AG09319 (cell line): Measurements from ENCODE around the gene MSX2.
A peak's percentile ranks its signal among the peaks of the same experiment; 100 is the strongest.
"Not testable (repeated sequence)": the region's sequence is repeated elsewhere in the genome, so short reads cannot be mapped to it uniquely, and the experiment has no call there.

Experiments
- DNase-seq: peaks from one replicate; pipeline ENCODE4 v3.0.0-alpha.2; 2010; ENCODE audit warnings: low read depth; ENCODE audit errors: extremely low read depth
- CTCF ChIP-seq: IDR thresholded peaks from 2 replicates; pipeline ENCODE4 v1.5.1; 2011; ENCODE audit warnings: low read depth, mild to moderate bottlenecking, inconsistent platforms, low read length, moderate library complexity

Gene MSX2

DNA sequence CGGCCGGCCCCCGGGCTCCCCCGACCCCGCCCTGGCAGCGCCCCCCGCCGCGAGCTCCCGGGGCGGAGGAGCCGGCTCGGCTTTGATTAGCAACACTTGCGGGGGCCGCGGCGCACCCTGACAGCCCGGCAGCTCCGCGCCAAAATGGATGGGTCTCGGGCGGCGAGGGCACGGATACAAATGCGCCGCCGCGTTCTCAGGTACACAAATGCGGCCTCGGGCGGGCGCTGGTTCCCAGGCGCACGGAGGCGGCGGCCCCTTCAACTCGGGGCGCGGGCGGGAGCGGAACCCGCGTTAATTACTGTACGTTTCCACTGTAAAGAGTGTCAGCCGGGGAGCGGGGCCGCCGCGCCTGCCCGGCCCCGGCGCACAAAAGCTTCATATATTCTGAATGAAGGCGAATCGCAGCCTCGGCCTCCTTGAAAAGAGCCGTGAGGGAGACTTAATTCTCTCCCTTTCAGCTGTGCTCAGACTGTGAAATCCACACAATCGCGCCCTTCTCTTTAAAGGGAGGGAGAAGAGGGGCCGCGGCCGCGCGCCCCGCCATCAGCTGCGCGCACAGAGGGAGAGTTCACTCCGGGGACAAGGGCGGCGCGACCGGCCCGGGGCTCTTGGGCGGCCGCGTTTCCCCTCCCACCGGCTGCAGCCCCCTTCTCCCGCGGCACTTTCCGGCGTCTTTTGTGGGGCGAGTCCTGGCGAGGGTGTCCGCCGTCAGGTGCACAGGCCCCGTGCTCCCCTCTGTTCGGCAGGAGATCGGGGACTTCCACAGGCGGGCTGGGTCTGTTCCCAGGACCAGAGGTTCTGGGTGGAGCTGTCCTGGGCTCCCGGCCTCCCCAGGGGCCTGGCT is 27.0 kb downstream of the MSX2 start:
- no peak for TF ChIP-seq CTCF

DNA sequence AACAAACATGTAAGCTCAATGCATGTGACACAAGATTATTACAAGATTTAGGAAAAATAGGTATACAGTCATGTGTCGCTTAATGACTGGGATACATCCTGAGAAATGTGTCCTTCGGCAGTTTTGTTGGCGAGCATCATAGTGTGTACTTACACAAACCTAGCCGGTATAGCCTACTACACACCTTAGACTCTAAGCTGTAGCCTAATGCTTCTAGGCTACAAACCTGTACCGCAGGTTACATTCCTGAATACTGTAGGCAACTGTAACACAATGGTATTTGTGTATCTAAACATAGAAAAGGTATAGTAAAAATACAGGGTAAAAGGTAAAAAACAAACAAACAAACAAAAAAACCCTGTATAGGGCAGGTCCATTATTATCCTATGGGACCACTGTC is 27.7 kb downstream of the MSX2 start:
- no peak for DNase-seq
- TF ChIP-seq CTCF = no peak

More for the DNA sequence above, 27.0 kb downstream of the MSX2 start:
- DNase-seq = no peak

DNA sequence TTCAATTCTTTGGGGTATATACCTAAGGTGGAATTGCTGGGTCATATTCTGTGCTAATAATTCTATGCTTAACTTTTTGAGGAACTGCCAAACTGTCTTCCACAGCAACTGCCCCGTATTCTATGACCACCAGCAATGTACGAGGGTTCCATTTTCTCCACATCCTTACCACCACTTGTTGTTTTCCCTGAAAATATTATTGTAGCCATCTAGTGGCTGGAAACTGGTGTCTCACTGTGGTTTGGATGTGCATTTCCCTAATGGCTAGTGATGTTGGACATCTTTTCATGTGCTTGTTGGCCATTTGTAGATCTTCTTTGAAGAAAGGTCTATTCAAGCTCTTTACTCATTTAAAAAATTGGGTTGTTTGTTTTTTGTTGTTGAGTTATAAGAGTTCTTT is 30.7 kb downstream of the MSX2 start:
- TF ChIP-seq CTCF = peak; percentile 49
- no peak for DNase-seq

- no peak for DNase-seq
- TF ChIP-seq CTCF = no peak
These were observed 34.7 kb downstream of the MSX2 start for GRCh38 chr5:174759091-174759490.

- TF ChIP-seq CTCF = no peak
- DNase-seq = peak; percentile 16
These were observed 36.3 kb downstream of the MSX2 start for GRCh38 chr5:174760721-174761120.

GRCh38 chr5:174761341-174761740 is 37.0 kb downstream of the MSX2 start:
- DNase-seq = not testable (repeated sequence)

DNA sequence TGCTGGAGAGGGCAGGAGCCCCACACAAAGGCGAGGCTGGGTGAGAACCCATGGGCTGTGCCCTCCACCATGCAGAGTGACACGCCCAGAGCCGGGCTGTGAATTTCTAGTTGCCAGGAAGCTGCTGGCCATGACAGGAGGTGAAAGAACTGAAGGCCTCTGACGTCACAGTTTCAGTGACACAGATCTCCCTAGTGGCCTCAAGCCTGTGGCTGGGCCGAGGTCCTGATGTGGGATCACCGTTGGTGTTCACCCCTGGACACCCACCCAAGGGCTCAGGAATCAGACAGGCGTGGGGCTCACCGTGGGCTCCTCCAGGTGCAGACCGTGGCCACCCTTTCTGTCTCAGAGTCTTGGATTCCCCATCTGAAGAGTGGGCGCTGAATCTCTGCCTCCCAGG is 39.9 kb downstream of the MSX2 start:
- no peak for TF ChIP-seq CTCF

DNA sequence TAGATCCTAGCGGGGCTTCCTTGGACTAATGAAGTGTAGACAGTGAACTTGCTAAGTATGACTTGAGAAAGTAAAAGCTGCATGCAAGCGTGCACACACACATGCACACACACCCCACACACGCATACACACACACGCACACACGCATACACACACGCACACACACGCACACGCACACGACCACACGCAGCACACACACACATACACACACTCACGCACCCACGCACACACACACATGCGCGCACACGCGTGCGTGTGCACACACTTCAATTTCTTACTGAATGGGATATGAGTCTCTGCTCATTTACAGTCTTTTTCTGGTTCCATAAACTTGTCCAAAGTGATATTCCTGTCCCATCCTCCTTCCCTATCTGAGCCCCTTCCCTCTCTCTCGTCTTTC is 41.2 kb downstream of the MSX2 start:
- no peak for DNase-seq
- no peak for TF ChIP-seq CTCF

More for the DNA sequence above, 39.9 kb downstream of the MSX2 start:
- no peak for DNase-seq
